Measurements from ENCODE around the gene APBA1.

The APBA1 gene

DNA sequence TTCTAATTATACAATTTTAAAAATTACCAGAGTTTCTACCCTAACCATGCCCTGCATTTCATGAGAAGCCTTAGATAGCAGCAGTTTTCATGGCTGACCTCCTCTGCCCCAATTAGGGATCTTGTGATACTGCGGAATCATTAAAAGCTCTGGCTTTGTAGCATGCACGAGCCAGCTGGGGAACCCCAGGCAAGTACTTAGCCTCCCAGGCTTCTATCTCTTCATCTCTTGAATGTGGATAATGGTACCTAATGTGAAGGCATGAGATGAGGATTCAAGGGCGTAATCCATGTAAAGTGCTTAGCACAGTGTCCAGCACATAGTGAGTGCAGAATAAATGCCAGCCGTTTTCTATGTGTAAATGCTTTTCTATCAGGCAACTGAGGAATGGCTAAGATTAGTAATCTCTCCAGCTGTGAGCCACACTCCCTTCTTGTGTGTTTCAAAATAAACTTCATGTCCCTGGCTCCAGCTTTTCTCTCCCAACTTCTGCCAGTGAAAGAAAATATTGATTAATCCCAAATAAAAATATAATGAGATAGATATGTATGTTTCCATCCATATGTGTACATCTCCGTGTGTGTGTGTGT is 88.4 kb downstream of the APBA1 start:
- Histone ChIP-seq H3K4me3 (ENCODE audit: low read length) (no peak overlapping the region), H4K20me1 (ENCODE audit: control insufficient read depth, insufficient read depth, low read depth, low read length) (no peaks in the 10 kb centered on the region), H3K9me3 (ENCODE audit: control insufficient read depth, insufficient read depth, low read length) (no peaks in the 10 kb centered on the region), H3K27ac (ENCODE audit: low read depth, low read length) (no peak overlapping the region), H3K27me3 (ENCODE audit: control insufficient read depth, low read length) (no peaks in the 10 kb centered on the region), H3K9me2 (replicated peaks; ENCODE audit: control insufficient read depth, low read length) (no peaks in the 10 kb centered on the region), H3K36me3 (ENCODE audit: control insufficient read depth, low read length) (no peaks in the 10 kb centered on the region), H3F3A (ENCODE audit: control insufficient read depth, insufficient read depth) (no peaks in the 10 kb centered on the region), H3K4me1 (ENCODE audit: control insufficient read depth, low read length) (no peaks in the 10 kb centered on the region), H3K4me2 (ENCODE audit: low read length) (no peak overlapping the region), H3K79me2 (ENCODE audit: control insufficient read depth, low read length) (no peaks in the 10 kb centered on the region)
- TF ChIP-seq EZH2phosphoT487 (IDR thresholded peaks at IDR 0.05; ENCODE audit: borderline replicate concordance, low read length), result no peak
- no peak for TF ChIP-seq CTCF (IDR thresholded peaks at IDR 0.05; ENCODE audit: low read depth, low read length, poor library complexity, severe bottlenecking)

- Histone ChIP-seq H4K20me1 (ENCODE audit: control insufficient read depth, insufficient read depth, low read depth, low read length) (no peaks in the 10 kb centered on the region), H3K36me3 (ENCODE audit: control insufficient read depth, low read length) (no peaks in the 10 kb centered on the region), H3K4me3 (ENCODE audit: low read length) (no peak overlapping the region), H3F3A (ENCODE audit: control insufficient read depth, insufficient read depth) (no peaks in the 10 kb centered on the region), H3K9me2 (replicated peaks; ENCODE audit: control insufficient read depth, low read length) (no peaks in the 10 kb centered on the region), H3K4me2 (ENCODE audit: low read length) (no peak overlapping the region), H3K9me3 (ENCODE audit: control insufficient read depth, insufficient read depth, low read length) (no peaks in the 10 kb centered on the region), H3K4me1 (ENCODE audit: control insufficient read depth, low read length) (no peaks in the 10 kb centered on the region), H3K27ac (ENCODE audit: low read depth, low read length) (no peak overlapping the region), H3K27me3 (ENCODE audit: control insufficient read depth, low read length) (no peaks in the 10 kb centered on the region), H3K79me2 (ENCODE audit: control insufficient read depth, low read length) (no peaks in the 10 kb centered on the region)
- TF ChIP-seq CTCF (IDR thresholded peaks at IDR 0.05; ENCODE audit: low read depth, low read length, poor library complexity, severe bottlenecking) (no peak), EZH2phosphoT487 (IDR thresholded peaks at IDR 0.05; ENCODE audit: borderline replicate concordance, low read length) (no peak)
These were observed 89.5 kb downstream of the APBA1 start for GRCh38 chr9:69582544-69583297.

DNA sequence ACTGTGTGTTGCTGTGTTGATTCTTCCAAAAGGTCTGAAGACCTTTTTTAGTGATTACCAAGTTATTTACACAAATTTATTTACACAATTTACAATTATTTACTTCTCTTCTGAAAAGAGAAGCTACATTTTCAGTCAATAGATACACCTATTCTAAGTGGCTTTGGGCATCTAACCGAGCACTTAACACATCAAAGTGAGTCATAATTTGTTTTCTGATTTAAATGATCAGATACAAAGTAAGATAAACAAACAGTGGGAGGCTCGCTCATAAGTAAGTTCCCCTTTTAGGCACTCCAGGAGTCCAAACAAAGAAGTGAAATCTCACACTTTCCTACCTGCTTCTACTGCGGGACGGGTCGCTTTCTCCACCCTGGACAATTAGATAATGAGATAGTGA is 90.2 kb downstream of the APBA1 start:
- no peaks in the 10 kb centered on the region for H3K27me3 ChIP-seq (ENCODE audit: control insufficient read depth, low read length)
- H3K9me3 ChIP-seq (ENCODE audit: control insufficient read depth, insufficient read depth, low read length), result no peaks in the 10 kb centered on the region
- H4K20me1 ChIP-seq (ENCODE audit: control insufficient read depth, insufficient read depth, low read depth, low read length), result no peaks in the 10 kb centered on the region
- no peak overlapping the region for H3K4me3 ChIP-seq (ENCODE audit: low read length)
- no peaks in the 10 kb centered on the region for H3K36me3 ChIP-seq (ENCODE audit: control insufficient read depth, low read length)
- H3K4me2 ChIP-seq (ENCODE audit: low read length), result no peak overlapping the region
- no peaks in the 10 kb centered on the region for H3F3A ChIP-seq (ENCODE audit: control insufficient read depth, insufficient read depth)
- H3K79me2 ChIP-seq (ENCODE audit: control insufficient read depth, low read length), result no peaks in the 10 kb centered on the region
- H3K4me1 ChIP-seq (ENCODE audit: control insufficient read depth, low read length), result no peaks in the 10 kb centered on the region
- H3K9me2 ChIP-seq (replicated peaks; ENCODE audit: control insufficient read depth, low read length), result no peaks in the 10 kb centered on the region
- no peak overlapping the region for H3K27ac ChIP-seq (ENCODE audit: low read depth, low read length)
- TF ChIP-seq EZH2phosphoT487 (IDR thresholded peaks at IDR 0.05; ENCODE audit: borderline replicate concordance, low read length) (no peak), CTCF (IDR thresholded peaks at IDR 0.05; ENCODE audit: low read depth, low read length, poor library complexity, severe bottlenecking) (no peak)
